Diencephalon (tissue), 1 donor: ENCODE measurements around the gene DHRS13. TPM values are rescaled to one million over a fixed set of nuclear protein-coding genes. Genes with fewer than 3 reads are reported as not detected.

Experiments used
- total RNA-seq: library from RNA; depleted of rRNA; stranded (reverse); fragments of >200 nt; gene quantifications from one replicate; pipeline ENCODE4 v1.2.3, GENCODE V29; 2014

Gene DHRS13, protein sequence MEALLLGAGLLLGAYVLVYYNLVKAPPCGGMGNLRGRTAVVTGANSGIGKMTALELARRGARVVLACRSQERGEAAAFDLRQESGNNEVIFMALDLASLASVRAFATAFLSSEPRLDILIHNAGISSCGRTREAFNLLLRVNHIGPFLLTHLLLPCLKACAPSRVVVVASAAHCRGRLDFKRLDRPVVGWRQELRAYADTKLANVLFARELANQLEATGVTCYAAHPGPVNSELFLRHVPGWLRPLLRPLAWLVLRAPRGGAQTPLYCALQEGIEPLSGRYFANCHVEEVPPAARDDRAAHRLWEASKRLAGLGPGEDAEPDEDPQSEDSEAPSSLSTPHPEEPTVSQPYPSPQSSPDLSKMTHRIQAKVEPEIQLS
- 40.4 TPM for total RNA-seq

DNA sequence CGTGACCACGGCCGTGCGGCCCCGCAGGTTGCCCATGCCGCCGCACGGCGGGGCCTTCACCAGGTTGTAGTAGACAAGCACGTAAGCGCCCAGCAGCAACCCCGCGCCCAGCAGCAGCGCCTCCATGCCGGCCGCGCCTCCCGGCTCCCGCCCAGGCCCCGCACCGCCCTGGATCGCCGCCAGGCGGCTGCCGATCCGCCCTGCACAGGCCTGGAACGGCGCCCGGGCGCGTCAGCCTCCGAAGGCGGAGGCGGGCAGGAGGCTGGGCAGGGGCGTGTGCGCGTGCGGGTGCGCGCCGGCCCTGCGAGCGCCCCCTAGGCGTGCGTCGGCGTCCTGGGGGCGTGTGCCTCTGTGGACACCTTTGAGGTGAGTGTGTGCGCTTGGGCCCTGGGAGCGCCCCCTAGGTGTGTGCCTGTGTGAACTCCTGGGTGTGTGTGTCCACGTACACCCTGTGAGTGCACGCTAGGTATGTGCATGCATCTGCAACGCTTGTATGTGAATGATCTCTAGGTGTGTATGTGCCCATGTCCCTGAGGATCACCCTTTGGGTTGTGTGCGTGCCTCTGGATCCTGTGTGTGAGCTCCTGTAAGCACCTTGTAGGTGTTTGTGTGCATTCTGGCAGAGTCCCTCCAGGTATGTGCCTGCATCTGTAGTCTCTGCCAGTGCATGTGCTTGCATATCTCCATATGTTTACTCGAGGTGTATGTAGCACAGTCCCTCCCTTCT lies at the start of gene DHRS13:
TSS of gene DHRS13 (minus strand) at position 261 of the 727 bp plus-strand sequence. CDS start at position 126, 135 bp downstream.

DNA sequence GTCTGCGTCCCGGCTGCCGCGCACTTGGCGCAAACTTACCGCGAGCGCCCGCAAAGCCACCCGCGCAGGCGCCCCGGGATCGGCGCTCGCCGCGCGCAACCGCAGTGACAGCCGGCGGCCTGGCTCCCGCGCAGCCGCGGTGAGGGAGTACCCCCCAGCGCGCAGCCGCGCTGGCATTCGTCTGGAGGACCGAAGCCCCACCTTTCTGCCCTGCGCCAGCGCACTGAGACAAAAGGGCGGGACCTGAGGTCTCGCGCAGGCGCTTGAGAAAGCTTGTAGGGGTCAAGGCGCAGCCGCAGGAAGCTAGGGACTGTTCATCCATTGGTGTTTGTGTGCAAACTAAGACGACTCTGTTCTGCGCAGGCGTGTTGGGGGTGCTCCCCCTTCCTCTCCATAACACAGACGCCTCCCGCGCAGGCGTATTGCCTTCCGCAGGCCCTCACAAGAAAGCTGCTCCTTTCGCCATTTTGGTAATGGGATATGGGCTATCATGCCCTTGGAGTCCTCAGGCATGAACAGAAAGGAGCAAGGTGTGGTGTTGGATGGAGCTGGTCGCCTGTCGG lies 48.6 kb upstream of the DHRS13 start, which contains the start of gene PHF12:
TSS of gene PHF12 (minus strand) at position 91 of the 563 bp plus-strand sequence. CDS start 558 bp downstream, outside the sequence.

DNA sequence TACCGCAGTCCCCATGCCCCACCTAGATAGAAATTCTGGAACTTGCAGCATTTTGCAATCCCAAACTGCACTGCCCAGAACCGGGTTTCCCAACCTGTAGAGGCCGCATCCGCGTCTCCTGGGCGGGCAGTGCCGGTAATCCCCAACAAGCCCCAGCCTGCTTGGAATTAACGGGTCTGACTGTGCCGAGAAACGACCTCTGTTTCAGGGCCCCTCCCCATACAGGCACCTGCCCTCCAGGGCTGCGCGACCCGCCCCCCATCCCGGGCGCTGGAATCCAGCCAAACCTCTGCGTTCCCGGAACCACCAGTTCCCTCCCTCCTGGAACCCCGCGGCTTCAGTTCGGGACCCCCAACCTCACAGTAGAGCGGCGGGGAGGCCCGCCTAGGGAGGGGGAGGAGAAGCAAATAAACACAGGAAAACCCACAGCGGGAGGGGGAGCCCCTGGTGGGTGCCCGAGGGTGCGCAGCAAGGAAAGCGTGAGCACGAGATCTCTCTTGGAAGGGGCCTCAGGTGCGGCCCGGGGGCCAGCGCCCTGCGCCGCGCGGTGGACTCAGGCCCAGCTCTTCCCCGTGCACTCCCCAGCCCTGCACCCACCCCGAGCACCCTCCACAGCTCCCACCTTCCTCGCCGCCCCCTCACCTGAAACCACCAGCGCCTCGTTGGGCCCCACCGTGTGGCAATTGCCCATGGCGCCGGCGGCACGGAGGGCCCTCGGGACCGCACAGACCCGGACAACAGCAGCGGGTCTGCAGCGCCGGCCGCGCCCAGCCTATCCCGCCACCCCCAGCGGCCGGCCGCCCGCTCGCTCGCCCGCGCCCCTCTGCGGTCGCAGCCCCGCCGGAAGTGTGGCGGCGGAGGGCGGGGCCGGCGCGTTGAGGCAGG lies 5.8 kb downstream of the DHRS13 start, which contains the start of gene FLOT2:
TSS of gene FLOT2 (minus strand) at position 850 of the 885 bp plus-strand sequence. CDS start at position 691, 159 bp downstream.

DNA sequence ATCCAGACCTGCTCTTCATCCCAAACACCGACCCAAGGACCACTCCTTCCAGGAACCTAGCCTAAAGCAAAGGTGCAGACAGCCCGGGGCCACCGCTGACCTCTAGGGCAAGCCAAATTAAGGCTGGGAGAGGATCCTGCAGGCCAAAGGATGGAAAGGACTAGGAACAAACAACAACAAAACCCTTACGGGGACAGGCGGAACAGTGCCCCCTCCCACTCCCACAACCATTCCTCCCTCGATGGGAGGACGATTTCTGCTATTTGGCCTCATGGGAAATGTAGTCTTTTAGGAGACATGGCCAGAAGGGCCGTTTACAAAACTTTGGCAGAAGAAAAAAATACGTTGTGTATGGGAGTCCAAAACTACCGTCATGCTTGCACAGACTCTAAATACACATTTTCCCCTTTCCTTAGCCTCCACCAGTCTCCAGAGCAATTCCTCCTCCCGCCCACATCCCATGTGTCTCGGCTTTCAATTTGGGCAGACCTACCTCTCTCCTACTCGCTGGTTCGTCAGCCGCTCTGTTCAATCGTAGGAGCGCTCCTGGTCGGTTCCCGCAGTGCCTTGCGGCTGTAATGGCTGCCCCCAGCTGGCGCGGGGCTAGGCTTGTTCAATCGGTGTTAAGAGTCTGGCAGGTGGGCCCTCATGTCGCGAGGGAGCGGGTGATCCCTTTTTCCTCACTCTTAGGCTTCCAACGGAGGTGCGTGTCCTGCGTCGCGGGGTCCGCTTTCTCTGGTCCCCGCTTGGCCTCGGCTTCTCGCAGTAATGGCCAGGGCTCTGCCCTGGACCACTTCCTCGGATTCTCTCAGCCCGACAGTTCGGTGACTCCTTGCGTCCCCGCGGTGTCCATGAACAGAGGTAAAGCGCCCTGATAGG lies 48.2 kb downstream of the DHRS13 start, which contains the start of gene ERAL1:
TSS of gene ERAL1 (plus strand) at position 560 of the 879 bp plus-strand sequence. CDS start at position 579, 19 bp downstream.

Other genes starting within 250 kb of the DHRS13 start
- gene SDF2, start 241.2 kb downstream of the DHRS13 start, total RNA-seq, result 36.9 TPM
- 42.2 TPM for gene SUPT6H, start 240.9 kb downstream of the DHRS13 start, total RNA-seq
- 5.5 TPM for gene PROCA1, start 191.2 kb downstream of the DHRS13 start, total RNA-seq
- gene RAB34, start 185.2 kb downstream of the DHRS13 start, total RNA-seq, result 21.2 TPM
- gene RPL23A, start 183.1 kb downstream of the DHRS13 start, total RNA-seq, result 340 TPM
- gene TLCD1, start 176.8 kb downstream of the DHRS13 start, total RNA-seq, result 1.6 TPM
- gene NEK8, start 174.3 kb downstream of the DHRS13 start, total RNA-seq, result 0.92 TPM
- 39.7 TPM for gene TRAF4, start 159.1 kb downstream of the DHRS13 start, total RNA-seq
- 7.8 TPM for gene FAM222B, start 60.3 kb downstream of the DHRS13 start, total RNA-seq
- gene ERAL1, start 48.1 kb downstream of the DHRS13 start, total RNA-seq, result 26.8 TPM
- 36.7 TPM for gene FLOT2, start 5.3 kb downstream of the DHRS13 start, total RNA-seq
- gene PHF12, start 48.4 kb upstream of the DHRS13 start, total RNA-seq, result 33.2 TPM
- gene SEZ6, start 103.0 kb upstream of the DHRS13 start, total RNA-seq, result 31.1 TPM
- gene PIPOX, start 140.1 kb upstream of the DHRS13 start, total RNA-seq, result 10.1 TPM